GM21515 (cell line): Measurements from ENCODE around the gene AVPR1B.
"Not testable (repeated sequence)": the region's sequence is repeated elsewhere in the genome, so short reads cannot be mapped to it uniquely, and the experiment has no call there.

Experiments used
- ATAC-seq: cut with Tn5 transposase; IDR thresholded peaks from one replicate; pipeline ENCODE4 v1.9.1; 2021; ENCODE audit not compliant: unreplicated experiment

Gene AVPR1B

DNA sequence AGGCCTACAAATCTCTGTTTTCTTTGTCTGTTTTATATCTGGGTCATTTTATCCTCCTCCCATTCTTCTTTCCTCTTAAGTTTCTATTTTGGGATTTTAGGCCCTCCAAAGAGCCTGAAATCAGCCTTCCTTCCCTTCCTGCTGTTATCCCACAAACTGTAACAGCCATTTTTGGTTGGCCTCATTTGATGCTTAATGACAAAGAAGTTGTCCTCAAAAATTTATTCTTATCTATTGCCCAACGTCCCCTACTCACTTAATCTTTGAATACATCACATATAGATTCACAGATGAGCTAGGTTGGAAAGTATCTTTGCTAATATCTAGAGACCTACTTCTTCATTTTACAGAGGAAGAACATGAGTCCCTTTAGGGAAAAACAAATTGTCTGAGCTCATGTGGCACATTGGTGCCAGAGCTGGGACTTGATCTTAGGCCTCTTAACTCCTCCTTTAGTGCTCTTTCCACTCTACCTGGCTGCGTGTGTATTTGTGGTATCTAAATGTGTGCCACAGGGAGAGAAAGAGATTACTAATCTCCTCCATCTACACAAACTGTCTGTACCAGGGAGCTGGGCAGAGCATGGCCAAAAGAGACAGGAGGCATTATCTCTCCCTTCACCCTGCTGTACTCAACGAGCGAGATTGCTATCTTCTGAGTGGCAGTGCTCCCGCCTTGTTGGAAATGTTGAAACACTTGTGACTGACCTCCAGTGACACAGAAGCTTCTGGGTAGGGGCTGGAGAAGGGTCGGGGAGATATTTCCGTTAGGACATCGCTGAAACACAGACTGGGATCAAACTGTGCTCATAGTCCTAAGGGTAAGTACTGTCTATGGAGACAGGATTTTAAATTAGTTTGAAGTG lies 34.1 kb downstream of the AVPR1B start:
- no peak for ATAC-seq

DNA sequence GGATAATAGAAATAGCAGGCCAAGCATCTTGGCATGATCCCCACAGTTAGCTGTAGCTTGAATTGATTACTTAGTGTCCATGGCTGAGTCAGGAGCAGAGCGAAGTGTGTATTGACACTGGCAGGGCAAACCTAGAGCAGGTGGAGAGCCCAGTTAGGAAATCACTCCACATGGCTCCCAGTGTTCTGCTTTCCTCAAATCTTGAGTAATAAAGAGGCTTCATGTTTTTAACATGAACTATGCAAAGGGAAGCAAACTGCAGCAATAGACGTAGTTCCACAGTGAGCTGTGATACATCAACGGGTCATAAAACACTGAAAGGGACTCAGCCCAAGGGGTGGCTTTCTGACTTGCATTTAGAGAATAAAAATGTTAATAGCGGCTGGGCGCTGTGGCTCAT lies 35.3 kb downstream of the AVPR1B start:
- no peak for ATAC-seq

DNA sequence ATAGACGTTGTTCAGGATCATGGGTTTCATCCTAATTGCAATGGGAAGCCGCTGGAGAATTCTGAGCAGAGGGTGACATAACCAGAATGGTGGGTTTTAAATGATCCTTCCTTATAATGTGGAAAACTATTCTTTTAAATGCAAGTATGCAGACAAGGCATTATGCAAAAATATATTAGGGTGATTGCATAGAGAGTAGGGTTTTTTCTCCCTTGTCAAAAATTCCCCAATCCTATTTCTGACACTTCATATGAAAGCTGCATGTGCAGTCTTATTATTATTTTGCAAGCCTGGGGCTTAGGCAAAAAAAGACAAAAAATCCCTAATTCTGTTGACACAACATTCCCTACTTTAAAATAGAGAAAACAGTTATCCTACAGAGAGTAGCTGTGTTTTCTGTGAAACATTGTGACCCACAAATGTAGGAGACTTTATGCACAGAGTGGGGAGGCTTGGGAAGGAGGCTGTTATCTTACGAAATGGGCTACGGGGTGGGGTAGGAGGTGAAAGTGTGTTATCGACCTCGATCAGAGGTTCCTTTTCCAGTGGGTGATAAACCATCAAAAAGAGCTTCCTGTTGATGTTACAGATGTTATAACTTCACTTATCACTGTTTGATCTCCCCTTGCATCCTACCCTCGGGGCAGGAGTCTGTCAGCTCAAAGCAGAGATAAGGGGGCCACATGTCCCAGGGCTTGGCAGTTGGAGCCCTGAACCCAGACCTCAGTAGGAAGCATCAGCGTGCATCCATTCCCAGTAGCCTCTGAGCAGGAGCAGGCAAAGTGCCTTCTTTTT lies 37.0 kb downstream of the AVPR1B start:
- ATAC-seq = no peak

DNA sequence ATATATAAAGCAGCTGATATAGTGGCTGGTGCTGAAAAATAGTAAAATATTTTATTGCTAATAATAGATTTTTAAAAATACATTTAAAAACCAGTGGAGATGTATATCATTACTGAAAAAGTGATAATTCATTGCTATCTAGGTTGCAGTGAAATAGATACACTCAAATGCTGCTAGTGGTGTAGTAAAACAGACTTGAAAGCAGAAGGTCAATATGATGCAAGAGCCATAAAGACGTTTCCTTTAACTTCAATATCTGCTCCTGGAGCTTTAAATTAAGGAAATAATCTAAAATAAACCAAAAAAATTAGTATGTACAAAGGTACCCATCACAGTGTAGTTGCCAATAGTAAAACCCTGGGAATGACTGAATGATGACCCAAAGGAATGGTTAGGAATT lies 38.1 kb downstream of the AVPR1B start:
- ATAC-seq = no peak

DNA sequence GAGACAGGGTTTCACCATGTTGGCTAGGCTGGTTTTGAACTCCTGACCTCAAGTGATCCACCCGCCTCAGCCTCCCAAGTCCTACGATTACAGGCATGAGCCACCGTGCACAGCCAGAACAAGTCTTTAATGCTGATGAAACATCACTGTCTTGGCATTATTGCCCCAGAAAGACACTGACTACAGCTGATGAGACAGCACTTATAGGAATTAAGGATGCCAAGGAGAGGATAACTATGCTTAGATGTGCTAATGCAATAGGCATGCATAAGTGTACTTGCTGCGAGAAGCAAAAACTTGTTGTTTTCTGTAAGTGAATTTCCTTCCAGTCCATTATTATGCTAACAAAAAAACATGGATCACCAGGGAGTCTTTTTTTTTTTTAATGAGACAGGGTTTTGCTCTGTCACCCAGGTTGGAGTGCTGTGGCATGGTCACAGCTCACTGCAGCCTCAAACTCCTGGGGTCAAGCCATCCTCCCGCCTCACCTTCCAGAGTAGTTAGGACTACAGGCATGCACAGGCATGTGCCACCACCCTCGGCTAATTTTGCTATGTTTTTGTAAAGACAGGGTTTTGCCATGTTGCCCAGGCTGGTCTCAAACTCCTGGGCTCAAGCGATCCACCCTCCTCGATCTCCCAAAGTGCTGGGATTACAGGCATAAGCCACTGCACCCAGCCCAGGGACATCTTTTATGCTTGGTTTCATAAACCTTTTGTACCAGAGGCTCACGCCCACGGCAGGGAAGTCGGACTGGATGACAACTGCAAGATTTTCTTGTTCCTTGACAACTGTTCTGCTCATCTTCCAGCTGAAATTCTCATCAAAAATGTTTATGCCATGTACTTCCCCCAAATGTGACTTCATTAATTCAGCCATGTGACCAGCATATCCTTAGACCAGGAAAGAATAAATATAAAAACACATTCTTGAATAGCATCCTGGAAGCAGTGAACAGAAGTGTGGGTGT lies 41.1 kb downstream of the AVPR1B start:
- ATAC-seq = no peak

DNA sequence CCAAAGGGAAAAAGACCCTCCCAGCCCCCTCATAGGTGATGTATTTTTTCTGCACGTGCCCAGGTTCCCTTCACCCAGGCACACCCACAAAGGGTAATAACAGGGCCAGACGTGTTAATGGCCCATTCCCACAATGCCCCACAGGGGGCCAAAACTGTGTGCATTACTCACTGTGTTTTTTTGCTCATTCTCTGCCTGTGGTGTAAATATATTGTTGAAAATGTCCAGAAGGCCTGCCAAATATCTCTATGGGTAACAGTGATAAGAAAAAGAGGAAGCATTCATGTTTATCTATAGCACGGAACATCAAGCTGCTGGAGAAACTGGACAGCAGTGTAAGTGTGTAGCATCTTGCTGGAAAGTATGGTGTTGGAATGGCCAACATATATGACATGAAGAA lies 42.3 kb downstream of the AVPR1B start:
- ATAC-seq = no peak

DNA sequence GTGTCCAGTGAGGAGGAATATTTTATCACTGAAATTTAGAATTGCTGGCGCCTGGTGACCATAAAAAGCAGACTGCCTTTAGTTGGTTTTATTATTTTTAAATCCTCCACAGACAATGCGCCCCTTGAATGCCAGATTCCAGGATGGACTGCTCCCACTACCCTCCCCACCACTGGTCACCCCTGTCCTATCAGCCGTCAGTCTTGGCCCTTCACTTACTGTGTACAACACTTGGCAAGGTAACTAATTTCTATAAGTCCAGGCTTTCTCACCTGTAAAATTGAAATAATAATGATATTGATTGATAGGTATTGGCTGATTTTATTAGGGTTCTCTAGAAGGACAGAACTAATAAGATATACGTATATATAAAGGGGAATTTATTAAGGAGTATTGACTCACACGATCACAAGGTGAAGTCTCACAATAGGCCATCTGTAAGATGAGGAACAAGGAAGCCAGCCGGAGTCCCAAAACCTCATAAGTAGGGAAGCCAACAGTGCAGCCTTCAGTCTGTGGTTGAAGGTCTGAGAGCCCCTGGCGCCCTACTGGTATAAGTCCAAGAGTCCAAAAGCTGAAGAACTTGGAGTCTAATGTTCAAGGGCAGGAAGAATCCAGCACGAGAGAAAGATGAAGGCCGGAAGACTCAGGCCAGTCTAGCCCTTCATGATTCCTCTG lies 46.4 kb downstream of the AVPR1B start:
- ATAC-seq = no peak

DNA sequence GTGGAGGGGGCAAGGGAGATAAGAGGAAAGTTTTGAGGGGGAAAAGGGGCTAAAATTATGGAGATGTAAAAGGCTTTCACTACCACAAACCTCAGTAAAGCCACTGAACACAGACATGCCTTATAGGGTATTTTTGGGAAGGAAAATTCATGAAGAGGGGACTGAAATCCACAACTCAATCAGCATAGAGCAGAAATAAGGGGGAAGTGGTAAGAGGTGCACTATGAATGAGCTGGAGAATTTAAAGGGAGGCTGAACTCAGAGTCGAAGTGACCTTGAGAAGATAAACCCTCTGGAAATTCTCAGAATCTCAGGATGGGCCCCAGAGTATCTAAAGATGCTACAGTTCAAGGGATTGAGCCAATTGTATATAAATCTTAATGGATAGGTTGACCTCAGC lies 48.9 kb downstream of the AVPR1B start:
- ATAC-seq = no peak

DNA sequence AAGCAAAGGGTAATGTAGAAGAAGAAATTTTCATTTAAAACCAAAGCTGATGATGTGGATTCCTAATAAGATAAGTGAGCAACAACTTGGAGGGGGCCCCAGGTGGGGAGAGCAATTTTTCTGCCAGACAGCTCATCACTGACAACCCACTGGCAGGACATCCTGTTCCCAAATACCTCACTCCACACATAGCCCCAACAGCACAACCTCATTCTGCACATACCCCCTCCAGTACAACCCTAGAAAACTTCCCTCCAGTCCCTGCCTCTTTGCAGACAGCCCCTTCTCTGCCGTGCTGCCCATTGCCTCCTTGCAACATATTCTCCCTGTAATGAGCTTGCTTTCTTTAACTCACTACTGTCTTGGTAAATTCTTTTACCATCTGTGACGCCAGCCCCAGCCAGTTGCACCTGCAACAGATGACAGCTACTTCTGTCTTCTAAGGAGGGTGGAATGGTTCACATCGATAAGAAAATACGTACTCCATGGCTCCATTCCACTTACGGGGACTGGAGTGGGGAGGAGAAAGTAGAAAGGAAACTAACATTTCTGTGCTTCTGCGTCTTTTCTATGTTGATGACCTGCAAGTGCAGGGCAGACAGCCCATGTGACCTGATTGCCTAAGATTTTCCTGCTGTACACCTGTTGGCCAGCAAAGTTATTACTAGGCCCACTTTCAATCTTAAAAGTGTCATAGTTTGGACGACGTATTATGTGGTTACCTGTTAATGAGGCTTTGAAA lies 49.5 kb downstream of the AVPR1B start:
- ATAC-seq = no peak

DNA sequence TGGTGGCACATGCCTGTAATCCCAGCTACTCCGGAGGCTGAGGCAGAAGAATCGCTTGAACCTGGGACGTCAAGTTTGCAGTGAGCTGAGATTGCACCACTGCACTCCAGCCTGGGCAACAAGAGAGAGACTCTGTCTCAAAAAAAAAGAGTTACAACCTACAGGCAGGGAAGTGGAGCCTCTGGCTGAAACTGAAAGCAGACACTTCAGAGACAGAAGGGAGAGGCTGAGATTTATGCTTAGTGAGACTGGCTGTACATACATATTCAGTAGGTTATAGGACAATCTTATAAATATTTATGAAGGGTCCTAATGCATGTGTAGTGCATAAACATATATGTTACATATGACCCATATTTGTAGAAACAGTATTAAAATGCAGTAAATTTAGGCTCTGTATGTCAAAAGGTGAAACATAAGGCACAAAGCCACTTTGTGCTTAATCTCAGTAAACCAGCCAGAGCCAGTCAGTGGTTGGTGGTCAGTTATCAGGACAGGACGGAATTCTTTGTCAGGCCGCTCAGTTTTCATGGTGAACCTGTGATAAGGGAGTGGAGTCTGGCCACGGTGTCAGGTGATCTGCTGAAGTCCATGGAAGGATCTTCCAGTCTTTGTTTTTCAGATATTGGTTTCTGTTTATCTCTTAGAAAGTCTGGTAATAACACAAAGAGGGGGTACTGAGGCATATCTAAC lies 50.6 kb downstream of the AVPR1B start:
- ATAC-seq = peak; percentile 76

DNA sequence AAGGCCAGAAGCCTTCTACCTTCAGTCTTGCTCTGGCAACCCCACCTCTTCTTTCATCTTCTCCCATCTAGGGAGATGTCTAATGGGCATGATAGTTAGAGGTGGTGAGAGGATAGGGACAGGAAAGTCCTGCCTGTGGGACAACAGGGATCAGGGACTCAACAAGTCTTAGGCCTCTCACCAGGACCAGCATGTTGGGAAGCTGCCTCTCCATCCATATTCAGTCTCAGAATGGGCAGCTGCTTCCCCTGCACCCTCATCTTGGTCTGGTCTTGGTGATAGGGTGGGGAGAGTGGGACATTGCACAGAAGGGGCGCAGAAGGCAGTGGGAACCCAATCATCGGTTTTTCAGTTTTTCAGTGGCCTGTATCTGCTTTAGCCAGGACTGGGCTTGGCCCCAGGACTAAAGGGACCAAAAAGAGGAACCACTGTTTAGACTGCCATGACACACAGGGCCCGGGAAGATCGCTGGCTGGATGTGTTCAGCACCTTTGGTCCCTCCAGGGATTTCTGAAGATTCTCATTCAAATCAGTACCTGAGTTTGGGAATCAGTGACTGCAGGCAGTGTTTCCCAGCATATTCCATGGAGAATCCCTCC lies 51.5 kb downstream of the AVPR1B start:
- ATAC-seq = no peak

DNA sequence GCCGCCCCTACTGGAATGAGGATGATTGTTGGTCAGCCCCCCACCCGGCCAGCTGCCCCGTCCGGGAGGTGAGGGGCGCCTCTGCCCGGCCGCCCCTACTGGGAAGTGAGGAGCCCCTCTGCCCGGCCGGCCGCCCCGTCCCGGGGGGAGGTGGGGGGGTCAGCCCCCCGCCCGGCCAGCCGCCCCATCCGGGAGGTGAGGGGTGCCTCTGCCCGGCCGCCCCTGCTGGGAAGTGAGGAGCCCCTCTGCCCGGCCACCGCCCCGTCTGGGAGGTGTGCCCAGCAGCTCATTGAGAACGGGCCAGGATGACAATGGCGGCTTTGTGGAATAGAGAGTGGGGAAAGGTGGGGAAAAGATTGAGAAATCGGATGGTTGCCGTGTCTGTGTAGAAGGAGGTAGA lies 52.7 kb downstream of the AVPR1B start:
- ATAC-seq = not testable (repeated sequence)

DNA sequence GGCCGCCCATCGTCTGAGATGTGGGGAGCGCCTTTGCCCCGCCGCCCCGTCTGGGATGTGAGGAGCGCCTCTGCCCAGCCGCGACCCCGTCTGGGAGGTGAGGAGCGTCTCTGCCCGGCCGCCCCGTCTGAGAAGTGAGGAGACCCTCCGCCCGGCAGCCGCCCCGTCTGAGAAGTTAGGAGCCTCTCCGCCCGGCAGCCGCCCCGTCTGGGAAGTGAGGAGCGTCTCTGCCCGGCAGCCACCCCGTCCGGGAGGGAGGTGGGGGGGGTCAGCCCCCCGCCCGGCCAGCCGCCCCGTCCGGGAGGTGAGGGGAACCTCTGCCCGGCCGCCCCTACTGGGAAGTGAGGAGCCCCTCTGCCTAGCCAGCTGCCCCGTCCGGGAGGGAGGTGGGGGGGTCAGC lies 53.2 kb downstream of the AVPR1B start:
- ATAC-seq = not testable (repeated sequence)

DNA sequence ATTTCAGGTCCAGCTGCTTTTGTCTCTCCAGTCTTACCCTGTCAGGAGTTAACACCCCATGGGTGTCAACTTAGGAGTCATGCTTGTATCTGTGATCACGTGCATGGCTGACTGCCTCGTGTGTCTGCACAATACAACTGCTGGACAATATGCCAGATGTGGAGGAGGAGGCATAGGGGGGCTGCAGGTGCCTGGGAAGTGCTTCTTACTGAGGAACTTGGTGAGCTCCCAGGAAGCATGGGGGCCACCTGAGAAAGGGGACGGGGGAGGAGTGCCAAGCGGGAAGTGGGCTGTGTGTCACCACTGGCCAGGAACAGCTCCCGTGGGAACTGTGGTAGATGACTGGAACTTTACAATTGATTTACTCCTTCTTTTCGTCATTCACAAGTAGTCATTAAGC lies 54.7 kb downstream of the AVPR1B start:
- ATAC-seq = no peak

DNA sequence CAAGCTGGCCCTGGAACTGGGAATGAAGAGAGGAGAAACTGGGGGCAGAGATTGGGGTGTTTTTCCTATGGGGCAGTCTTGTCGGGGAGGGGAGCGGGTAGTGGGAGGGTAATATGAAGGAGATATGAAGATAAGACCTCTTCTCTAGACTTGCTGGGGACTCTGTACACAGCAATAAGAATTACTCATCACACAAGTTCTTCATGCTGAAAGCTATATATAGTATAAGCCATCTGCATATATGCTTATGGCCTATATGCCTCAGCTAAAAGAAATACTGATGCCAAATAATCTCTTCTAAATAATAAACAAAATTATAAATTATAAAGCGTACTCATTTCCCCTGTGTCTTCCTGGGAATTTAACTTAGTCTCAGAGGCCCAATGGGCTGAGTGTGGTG lies 56.3 kb downstream of the AVPR1B start:
- no peak for ATAC-seq
